ENCODE data around the gene ITM2B. TPM values are rescaled to one million over a fixed set of nuclear protein-coding genes. Genes with fewer than 3 reads are reported as not detected.

Gene ITM2B
- total RNA-seq, 4 donors from 2014 or later: 107 to 209 (median 168) TPM

GRCh38 chr13:48318821-48319511 lies 86.0 kb downstream of the ITM2B start:
- Histone ChIP-seq H3K27ac (peak overlapping the region in 1 of 4 donors; percentile 54), H3K27me3 (no peaks in the 10 kb centered on the region), H3K36me3 (peaks cover 0 to 5% of the 10 kb centered on the region in 2 donors), H3K4me1 (no peaks in the 10 kb centered on the region), H3K9me3 (peaks cover 0 to 12% (median 0%) of the 10 kb centered on the region in 3 donors), H3K4me3 (peak overlapping the region in 2 of 4 donors; percentile 24 to 29)
- TF ChIP-seq POLR2A (IDR thresholded peaks at IDR 0.05) (no peak), CTCF (IDR thresholded peaks at IDR 0.05 in 4 of 5, conservative IDR thresholded peaks at IDR 0.05 in 1 of 5) (no peak)
- DNase-seq: no peak
- ATAC-seq: no peak
- intact Hi-C loops (cut with DNase I; ENCODE audit: low total_unique reads) (no loop called here), in situ Hi-C loops (cut with MboI; ENCODE audit: low sequenced_read_pairs in 4 of 4) (no loop called here)

Other genes starting within 250 kb of the ITM2B start
- 100 to 1,000 TPM in 2 of 4 donors, 10 to 100 TPM in 2; 82.2 to 142 (median 97.0) TPM for gene SUCLA2, start 231.9 kb upstream of the ITM2B start, total RNA-seq
- gene NUDT15, start 195.5 kb upstream of the ITM2B start, total RNA-seq: 10 to 100 TPM in 2 of 4 donors, 1 to 10 TPM in 2; 7.1 to 13.9 (median 10.7) TPM
- 10 to 100 TPM; 30.7 to 37.5 (median 31.9) TPM for gene MED4, start 138.1 kb upstream of the ITM2B start, total RNA-seq
- 10 to 100 TPM; 29.3 to 45.6 (median 33.2) TPM for gene RB1, start 70.5 kb downstream of the ITM2B start, total RNA-seq
- 10 to 100 TPM in 1 of 4 donors, 1 to 10 TPM in 3; 4.1 to 20.6 (median 6.1) TPM for gene LPAR6, start 179.9 kb downstream of the ITM2B start, total RNA-seq